ENCODE measurements around the gene ADAMTS17.

ADAMTS17 gene

GRCh38 chr15:100200287-100200880, 141.4 kb downstream of the ADAMTS17 start:
- POLR2A ChIA-PET = no interaction called here
- no peak for TF ChIP-seq CTCF (IDR thresholded peaks at IDR 0.05; ENCODE audit: control extremely low read depth, extremely low read depth, low read depth, missing control alignments)
- CTCF ChIA-PET = no interaction called here
- no peak for DNase-seq (ENCODE audit: extremely low spot score)

DNA sequence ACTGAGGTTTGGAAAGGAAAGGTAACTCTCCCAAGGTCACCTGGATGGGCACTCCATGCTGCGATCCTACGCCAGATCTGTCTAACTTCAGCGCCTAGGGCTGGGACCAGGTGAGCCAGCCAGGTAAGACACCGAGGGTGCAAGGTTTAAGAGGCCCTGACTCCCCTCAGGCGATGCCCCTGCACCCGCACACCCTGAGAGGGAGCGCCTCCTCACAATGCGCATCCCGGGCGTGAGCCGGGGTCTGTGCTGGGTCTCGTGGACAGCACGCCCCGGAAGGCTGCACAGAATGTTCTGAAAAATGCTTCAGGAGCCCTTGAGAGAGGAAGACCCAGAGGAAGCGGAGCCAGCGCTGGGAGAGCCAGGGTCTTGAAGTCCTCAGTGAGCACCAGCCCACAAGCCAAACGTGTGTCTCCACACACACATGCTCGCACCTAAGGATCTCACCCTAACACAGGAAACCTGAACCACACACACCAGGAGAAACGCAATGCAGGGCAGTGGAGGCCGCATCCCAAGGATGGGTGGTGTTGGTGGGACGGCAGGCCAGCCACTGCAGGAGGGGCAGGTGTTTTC, 142.0 kb downstream of the ADAMTS17 start:
- ChIA-PET POLR2A (no interaction called here), CTCF (no interaction called here)
- no peak for DNase-seq (ENCODE audit: extremely low spot score)
- no peak for TF ChIP-seq CTCF (IDR thresholded peaks at IDR 0.05; ENCODE audit: control extremely low read depth, extremely low read depth, low read depth, missing control alignments)

- ChIA-PET CTCF (no interaction called here), POLR2A (no interaction called here)
- DNase-seq (ENCODE audit: extremely low spot score) = no peak
- TF ChIP-seq CTCF (IDR thresholded peaks at IDR 0.05; ENCODE audit: control extremely low read depth, extremely low read depth, low read depth, missing control alignments) = no peak
Observed at GRCh38 chr15:100198442-100198841, 143.3 kb downstream of the ADAMTS17 start.

- POLR2A ChIA-PET = no interaction called here
Observed at GRCh38 chr15:100196326-100197058, 145.3 kb downstream of the ADAMTS17 start.

GRCh38 chr15:100194996-100195395, 146.8 kb downstream of the ADAMTS17 start:
- ChIA-PET POLR2A (no interaction called here), CTCF (no interaction called here)
- TF ChIP-seq CTCF (IDR thresholded peaks at IDR 0.05; ENCODE audit: control extremely low read depth, extremely low read depth, low read depth, missing control alignments) = no peak
- DNase-seq (ENCODE audit: extremely low spot score) = no peak

More at GRCh38 chr15:100196326-100197058, 145.3 kb downstream of the ADAMTS17 start:
- CTCF ChIA-PET = interaction anchor here (1.1 kb wide), 1 partner anchor 14 kb away, joined by 3 read pairs; no protein-coding TSS in a partner anchor
- no peak for DNase-seq (ENCODE audit: extremely low spot score)
- no peak for TF ChIP-seq CTCF (IDR thresholded peaks at IDR 0.05; ENCODE audit: control extremely low read depth, extremely low read depth, low read depth, missing control alignments)

DNA sequence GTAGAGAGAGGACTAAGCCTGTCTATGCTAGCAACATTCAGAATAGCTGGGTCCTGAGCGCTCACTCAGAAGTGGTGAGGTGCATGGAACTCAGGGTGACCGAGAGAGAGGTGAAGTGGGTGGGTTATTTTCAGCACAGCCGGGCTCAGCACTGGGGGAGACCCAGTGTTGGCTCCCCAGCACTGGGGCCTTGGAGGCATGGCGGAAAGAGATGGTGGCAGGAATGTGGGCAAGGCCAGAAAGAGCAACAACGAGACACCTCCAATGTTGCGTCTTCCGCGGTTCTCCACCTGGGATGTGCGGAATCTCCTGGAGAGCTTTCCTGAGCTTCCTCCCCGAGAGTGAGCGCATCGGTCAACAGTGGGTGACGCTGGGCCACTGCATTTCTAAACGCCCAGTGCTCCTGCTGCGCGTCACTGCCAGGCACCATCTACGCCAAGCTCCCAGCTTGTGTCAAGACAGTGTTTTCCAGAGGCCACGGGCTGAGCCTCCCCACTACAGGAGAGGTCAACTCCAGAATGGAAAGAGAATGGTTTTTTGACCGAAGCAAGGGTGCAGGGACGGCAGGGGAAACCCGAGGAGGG, 148.4 kb downstream of the ADAMTS17 start:
- ChIA-PET CTCF (no interaction called here), POLR2A (no interaction called here)

More for the DNA sequence above, 148.4 kb downstream of the ADAMTS17 start:
- TF ChIP-seq CTCF (IDR thresholded peaks at IDR 0.05; ENCODE audit: control extremely low read depth, extremely low read depth, low read depth, missing control alignments) = no peak
- DNase-seq (ENCODE audit: extremely low spot score) = no peak

Data from GM10248 (cell line).